Stomach (tissue), 9 donors: ENCODE results near the gene RXRA. TPM values are rescaled to one million over a fixed set of nuclear protein-coding genes. Genes with fewer than 3 reads are reported as not detected.

ENCODE experiments used
- DNase-seq, 2 donors: peaks; one replicate each; pipeline versions ENCODE4 v3.0.0 to v3.0.0-alpha.2; 2013 to 2019
- H3K27ac ChIP-seq, 5 donors: fragments of 200-600 bp in 4 of 5; sonication (generic) in 4 of 5; one replicate each; pipeline ENCODE4 v1.5.1; 2013 to 2019; ENCODE audit warnings: mild to moderate bottlenecking in 1 of 5, moderate library complexity in 1 of 5
- H3K27me3 ChIP-seq, 3 donors: fragments of 200-600 bp; sonication (generic); one replicate each; pipeline ENCODE4 v1.5.1; 2017 to 2019; ENCODE audit warnings: mixed run types in 1 of 3
- H3K36me3 ChIP-seq, 4 donors: fragments of 200-600 bp; sonication (generic); 1 replicate in 3 of 4; 2 replicates in 1 of 4; pipeline ENCODE4 v1.5.1; 2016 to 2019
- H3K4me1 ChIP-seq, 4 donors: fragments of 200-600 bp; sonication (generic); one replicate each; pipeline ENCODE4 v1.5.1; 2016 to 2019
- H3K4me3 ChIP-seq, 4 donors: fragments of 200-600 bp; sonication (generic) in 3 of 4; one replicate each; pipeline ENCODE4 v1.5.1; 2016 to 2019; ENCODE audit warnings: mild to moderate bottlenecking in 1 of 4
- H3K9me3 ChIP-seq, 4 donors: fragments of 200-600 bp; sonication (generic); one replicate each; pipeline ENCODE4 v1.5.1; 2016 to 2019
- CTCF ChIP-seq, 7 experiments: fragments of 450-650 bp in 4 of 7; fragments of 200-600 bp in 3 of 7; sonication (generic) in 3 of 7; IDR thresholded peaks; one replicate each; pipeline ENCODE4 v1.5.1; 2016 to 2019; ENCODE audit warnings: antibody characterized with exemption in 7 of 7, control low read depth in 2 of 7, mild to moderate bottlenecking in 1 of 7
- EP300 ChIP-seq: sonication (generic); formaldehyde crosslinking; IDR thresholded peaks from one replicate; pipeline ENCODE4 v1.6.1; 2017; ENCODE audit warnings: antibody characterized with exemption
- POLR2A ChIP-seq, 4 donors: fragments of 450-650 bp; IDR thresholded peaks; one replicate each; pipeline ENCODE4 v1.6.1; 2016; ENCODE audit warnings: antibody characterized with exemption in 4 of 4, control low read depth in 2 of 4, mild to moderate bottlenecking in 1 of 4, moderate library complexity in 1 of 4
- POLR2AphosphoS5 ChIP-seq, 3 donors: sonication (generic); formaldehyde crosslinking; IDR thresholded peaks; one replicate each; pipeline ENCODE4 v1.6.1; 2016; ENCODE audit warnings: antibody characterized with exemption in 3 of 3
- WGBS, 5 donors: extraction: QIAGEN DNeasy Blood & Tissue Kit in 3 of 5; methylation state at CpG; one replicate each; pipeline versions ENCODE4 v1.1.5 to v1.1.7; 2013 to 2018; 5-methylcytosine and 5-hydroxymethylcytosine counted together
- intact Hi-C: fragments of 100-400 bp; cut with DNase I; formaldehyde crosslinking; loops from one replicate; pipeline ENCODE4 v1.15.1; 2023; ENCODE audit warnings: low total_unique reads
- polyA plus RNA-seq, 3 donors: library from polyadenylated mRNA; stranded (reverse); fragments of 200-250 nt; gene quantifications; one replicate each; pipeline ENCODE4 v1.2.3, GENCODE V29; 2013
- total RNA-seq, 5 donors: library from RNA; depleted of rRNA; stranded (reverse); fragments of >200 nt; gene quantifications; one replicate each; pipeline versions ENCODE4 v1.1.0 to v1.2.3, GENCODE V29; 2014 to 2016
- donor health status: healthy with polysubstance abuse.
- donor health status: Bipolar disorder and iron deficiency.
- donor health status: healthy.

RXRA gene
- total and polyA plus RNA-seq, 8 donors = 14.0 to 68.4 (median 29.3) TPM

DNA sequence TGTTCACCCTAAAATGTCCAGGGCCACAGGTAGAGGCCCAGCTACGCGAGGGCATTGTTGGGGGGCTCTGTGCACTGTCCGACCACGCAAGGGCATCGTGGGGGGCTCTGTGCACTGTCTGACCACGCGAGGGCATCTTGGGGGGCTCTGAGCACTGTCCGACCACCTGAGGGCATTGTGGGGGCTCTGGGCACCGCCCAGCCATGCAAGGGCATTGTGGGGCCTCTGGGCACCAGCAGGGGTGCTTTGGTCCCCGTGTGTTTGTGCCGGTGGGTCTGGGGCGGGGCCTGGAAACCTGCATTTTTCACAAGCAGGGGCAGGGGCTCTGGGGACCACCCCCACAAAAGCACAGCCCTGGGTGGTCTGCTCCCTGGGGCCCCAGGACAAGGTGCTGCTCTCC lies 41.5 kb upstream of the RXRA start:
- peaks cover 19 to 69% (median 49%) of the 10 kb centered on the region in 4 donors for H3K4me1 ChIP-seq
- WGBS, 5 donors = 78 to 87% (median 81%) methylated on average over 8 to 12 of the region's 12 CpGs
- DNase-seq = no peak
- H3K9me3 ChIP-seq = no peaks in the 10 kb centered on the region
- peak overlapping the region in 1 of 5 donors; percentile 86 for H3K27ac ChIP-seq
- TF ChIP-seq CTCF (IDR thresholded peaks at IDR 0.05) (no peak), POLR2AphosphoS5 (IDR thresholded peaks at IDR 0.05) (no peak), POLR2A (IDR thresholded peaks at IDR 0.05) (no peak), EP300 (no peak)
- H3K4me3 ChIP-seq = no peak overlapping the region
- H3K27me3 ChIP-seq = peaks cover 0 to 4% (median 0%) of the 10 kb centered on the region in 3 donors
- H3K36me3 ChIP-seq = no peaks in the 10 kb centered on the region
- intact Hi-C loops = no loop called here

DNA sequence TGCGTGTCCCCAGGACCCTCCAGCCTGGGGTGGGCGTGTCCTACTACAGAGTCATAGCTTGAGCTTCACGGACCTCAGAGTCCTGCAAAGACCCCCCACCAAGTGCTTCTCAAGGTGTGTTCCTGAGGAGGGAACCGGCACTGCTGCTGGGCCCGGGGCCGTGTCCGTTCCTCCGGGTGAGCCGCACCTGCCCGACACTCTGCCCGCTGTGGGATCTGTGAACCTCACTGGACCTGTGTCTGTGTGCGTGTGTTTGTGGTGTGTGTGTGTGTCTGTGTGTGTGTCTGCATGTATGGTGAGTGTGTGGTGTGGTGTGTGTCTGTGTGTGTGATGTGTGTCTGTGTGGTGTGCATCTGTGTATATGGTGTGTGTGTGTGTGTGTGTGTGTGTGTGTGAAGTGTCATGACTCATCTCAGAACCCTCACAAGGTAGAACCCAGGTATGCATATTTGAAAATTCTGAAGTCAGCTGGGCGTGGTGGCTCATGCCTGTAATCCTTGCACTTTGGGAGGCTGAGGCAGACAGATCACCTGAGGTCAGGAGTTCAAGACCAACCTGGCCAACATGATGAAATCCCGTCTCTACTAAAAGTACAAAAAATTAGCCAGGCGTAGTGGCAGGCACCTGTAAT lies 40.9 kb upstream of the RXRA start:
- Histone ChIP-seq H3K27ac (no peak overlapping the region), H3K27me3 (peaks cover 0 to 4% (median 0%) of the 10 kb centered on the region in 3 donors), H3K36me3 (no peaks in the 10 kb centered on the region), H3K9me3 (no peaks in the 10 kb centered on the region), H3K4me3 (no peak overlapping the region), H3K4me1 (peaks cover 19 to 63% (median 46%) of the 10 kb centered on the region in 4 donors)
- intact Hi-C loops = no loop called here
- no peak for DNase-seq
- TF ChIP-seq POLR2AphosphoS5 (IDR thresholded peaks at IDR 0.05) (no peak), CTCF (IDR thresholded peaks at IDR 0.05) (no peak), POLR2A (IDR thresholded peaks at IDR 0.05) (no peak), EP300 (no peak)
- 74 to 94% (median 90%) methylated on average over 6 to 15 of the region's 15 CpGs for WGBS, 5 donors

GRCh38 chr9:134286471-134287245 lies 39.6 kb upstream of the RXRA start:
- no peak for TF ChIP-seq POLR2AphosphoS5 (IDR thresholded peaks at IDR 0.05)
- no peak for TF ChIP-seq CTCF (IDR thresholded peaks at IDR 0.05)
- TF ChIP-seq EP300 = no peak
- no peak for TF ChIP-seq POLR2A (IDR thresholded peaks at IDR 0.05)
- no peak overlapping the region for H3K4me3 ChIP-seq
- intact Hi-C loops = no loop called here
- H3K36me3 ChIP-seq = no peaks in the 10 kb centered on the region
- H3K27ac ChIP-seq = peak overlapping the region in 3 of 5 donors; percentile 37 to 48 (median 39)
- WGBS, 5 donors = 48 to 71% (median 53%) methylated on average over 19 to 27 of the region's 27 CpGs
- H3K27me3 ChIP-seq = peaks cover 0 to 4% (median 0%) of the 10 kb centered on the region in 3 donors
- H3K9me3 ChIP-seq = no peaks in the 10 kb centered on the region
- peak in 1 of 2 donors; percentile 48 for DNase-seq
- peaks cover 19 to 50% (median 37%) of the 10 kb centered on the region in 4 donors for H3K4me1 ChIP-seq

DNA sequence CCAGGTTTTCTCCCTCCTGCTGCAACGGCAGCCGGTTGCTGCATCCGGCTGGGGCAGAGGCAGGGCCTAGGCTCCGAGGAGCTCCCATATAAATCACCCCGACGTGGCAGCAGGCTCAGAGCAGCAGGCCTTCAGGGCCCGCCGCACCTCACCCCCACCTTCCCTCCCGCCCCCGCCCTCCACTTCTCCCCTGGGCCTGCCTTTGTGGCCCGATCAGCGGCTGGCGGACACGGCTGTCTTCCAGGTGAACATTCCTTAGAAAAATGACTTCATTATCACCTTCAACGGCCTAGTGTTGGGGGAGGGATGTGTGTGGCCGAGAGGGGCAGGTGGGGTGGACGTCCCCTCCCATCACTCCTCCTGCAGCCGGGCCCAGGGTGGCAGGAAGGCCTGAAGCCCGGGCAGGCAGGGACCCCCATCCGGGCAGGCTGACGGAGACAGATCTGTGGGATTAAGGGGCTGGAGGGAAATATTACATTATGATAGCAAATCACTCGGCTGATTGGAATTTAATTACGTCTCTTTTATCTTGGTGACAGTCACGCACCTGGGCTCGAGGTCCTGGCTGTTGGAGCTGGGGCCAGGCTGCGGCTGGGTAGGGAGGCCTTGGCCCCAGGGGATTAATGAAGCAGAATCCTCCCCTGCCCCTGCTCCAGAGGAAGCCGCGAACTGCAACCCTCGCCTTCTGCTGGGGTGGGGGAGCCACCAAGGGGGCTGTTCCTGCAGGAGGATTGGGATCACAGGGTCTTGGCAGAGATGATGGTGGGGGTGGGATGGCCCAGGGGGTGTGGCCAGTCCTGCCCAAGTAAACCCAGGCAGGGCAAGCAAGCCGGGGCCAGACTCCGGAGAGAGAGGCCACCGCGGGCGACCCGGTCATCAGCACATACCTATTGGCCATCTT lies 38.4 kb upstream of the RXRA start:
- WGBS, 5 donors = 65 to 77% (median 77%) methylated on average over 29 to 35 of the region's 35 CpGs
- H3K9me3 ChIP-seq = no peaks in the 10 kb centered on the region
- H3K27me3 ChIP-seq = peaks cover 0 to 4% (median 0%) of the 10 kb centered on the region in 3 donors
- H3K27ac ChIP-seq = no peak overlapping the region
- no peak for TF ChIP-seq POLR2AphosphoS5 (IDR thresholded peaks at IDR 0.05)
- no peak for TF ChIP-seq POLR2A (IDR thresholded peaks at IDR 0.05)
- TF ChIP-seq EP300 = no peak
- no peak for TF ChIP-seq CTCF (IDR thresholded peaks at IDR 0.05)
- intact Hi-C loops = no loop called here
- H3K36me3 ChIP-seq = no peaks in the 10 kb centered on the region
- H3K4me1 ChIP-seq = peaks cover 16 to 38% (median 29%) of the 10 kb centered on the region in 4 donors
- H3K4me3 ChIP-seq = no peak overlapping the region
- DNase-seq = peak in 1 of 2 donors; percentile 48
